Motor neuron (in vitro differentiated cells): ENCODE results near the gene MAFG. TPM values are rescaled to one million over a fixed set of nuclear protein-coding genes. Genes with fewer than 3 reads are reported as not detected.

Experiments used
- ATAC-seq, 8 experiments: fragments of 200-7000 bp; cut with Tn5 transposase; replicated peaks in 6 of 8; 2 replicates each; pipeline ENCODE4 v1.8.0; 2021; ENCODE audit warnings: mild to moderate bottlenecking in 8 of 8, moderate library complexity in 8 of 8
- H3K27ac ChIP-seq, 2 donors: fragments of 250-450 bp; sonication (Bioruptor Pico); 2 replicates each; pipeline ENCODE4 v1.9.0; 2021; ENCODE audit warnings: antibody characterized with exemption in 2 of 2, mild to moderate bottlenecking in 2 of 2, moderate library complexity in 1 of 2
- H3K4me1 ChIP-seq, 2 donors: fragments of 250-450 bp; sonication (Bioruptor Pico); replicated peaks in 1 of 2; 2 replicates each; pipeline ENCODE4 v1.6.1; 2021; ENCODE audit warnings: antibody characterized with exemption in 2 of 2, mild to moderate bottlenecking in 2 of 2, moderate library complexity in 1 of 2
- H3K4me3 ChIP-seq, 5 donors: fragments of 250-450 bp; sonication (Bioruptor Pico); 2 replicates each; pipeline ENCODE4 v1.9.0; 2021; ENCODE audit warnings: antibody characterized with exemption in 5 of 5, mild to moderate bottlenecking in 5 of 5, moderate library complexity in 4 of 5
- WGBS, 10 experiments: fragments of 450-650 bp; shearing (Covaris generic); methylation state at CpG; one replicate each; pipeline ENCODE4 v1.0.0; 2022; 5-methylcytosine and 5-hydroxymethylcytosine counted together
- in situ Hi-C, 9 experiments: fragments of 400-800 bp; cut with MboI; loops; one replicate each; pipeline ENCODE4 v1.15.0; 2021; ENCODE audit warnings: low sequenced_read_pairs in 9 of 9, low pct_unique_long_range_greater_than_20kb in 2 of 9; ENCODE audit not compliant: unreplicated experiment in 9 of 9
- total RNA-seq, 8 experiments: library from RNA; unstranded; fragments of 300-600 nt; gene quantifications; 2 replicates each; pipeline versions ENCODE4 v1.2.3 to v1.2.4, GENCODE V29; 2022

Gene MAFG
- total RNA-seq = 10 to 100 TPM in 5 of 8 experiments, 1 to 10 TPM in 3; 6.6 to 23.9 (median 15.4) TPM

GRCh38 chr17:81927653-81928543 lies at the start of gene MAFG:
TSS of gene MAFG (minus strand) at chr17:81927735. CDS start at chr17:81923185, 4,550 bp downstream.
- peak; percentile 37 to 74 (median 62) for ATAC-seq
- 0 to 8% (median 0%) methylated on average over 1 to 12 of the region's 98 CpGs; no CpG with 5 or more reads in 5 of the 10 experiments for WGBS, 10 experiments
- Histone ChIP-seq H3K4me1 (peaks cover 37% of the 10 kb centered on the region in 2 donors), H3K27ac (peak within 1 kb of the TSS; percentile 56 to 92), H3K4me3 (peak within 1 kb of the TSS; percentile 45 to 94 (median 63))
- in situ Hi-C loops = no loop called here

- ATAC-seq = peak in 6 of 8 experiments; percentile 3 to 13 (median 10)
- Histone ChIP-seq H3K4me1 (peaks cover 6 to 8% of the 10 kb centered on the region in 2 donors), H3K4me3 (peak overlapping the region; percentile 75 to 96 (median 93)), H3K27ac (peak overlapping the region; percentile 99)
- 0 to 90% (median 28%) methylated on average over 1 to 12 of the region's 30 CpGs; no CpG with 5 or more reads in 4 of the 10 experiments for WGBS, 10 experiments
- in situ Hi-C loops = no loop called here
Observed at GRCh38 chr17:81976332-81977210, 49.0 kb upstream of the MAFG start.

- Histone ChIP-seq H3K27ac (no peak overlapping the region), H3K4me3 (no peak overlapping the region), H3K4me1 (peaks cover 1 to 6% of the 10 kb centered on the region in 2 donors)
- ATAC-seq = no peak
- in situ Hi-C loops = no loop called here
Observed at GRCh38 chr17:81973432-81973831, 45.9 kb upstream of the MAFG start.

GRCh38 chr17:81968850-81969812 lies 41.6 kb upstream of the MAFG start:
- 60 to 100% (median 93%) methylated on average over 1 to 7 of the region's 12 CpGs; no CpG with 5 or more reads in 1 of the 10 experiments for WGBS, 10 experiments
- peaks cover 24 to 26% of the 10 kb centered on the region in 2 donors for H3K4me1 ChIP-seq
- in situ Hi-C loops = no loop called here

GRCh38 chr17:81968396-81968745 lies 40.8 kb upstream of the MAFG start:
- no peak overlapping the region for H3K27ac ChIP-seq
- in situ Hi-C loops = no loop called here
- H3K4me3 ChIP-seq = peak overlapping the region in 1 of 5 donors; percentile 2
- peaks cover 24 to 26% of the 10 kb centered on the region in 2 donors for H3K4me1 ChIP-seq
- WGBS, 10 experiments = 48 to 86% (median 69%) methylated on average over 2 to 5 of the region's 7 CpGs; no CpG with 5 or more reads in 1 of the 10 experiments
- ATAC-seq = no peak

More at GRCh38 chr17:81968850-81969812, 41.6 kb upstream of the MAFG start:
- Histone ChIP-seq H3K27ac (no peak overlapping the region), H3K4me3 (no peak overlapping the region)
- no peak for ATAC-seq

- Histone ChIP-seq H3K4me1 (peaks cover 24 to 26% of the 10 kb centered on the region in 2 donors), H3K27ac (peak overlapping the region in 1 of 2 donors; percentile 2), H3K4me3 (peak overlapping the region in 1 of 5 donors; percentile 2)
- in situ Hi-C loops = no loop called here
- peak; percentile 74 to 90 (median 83) for ATAC-seq
- 22 to 80% (median 31%) methylated on average over 1 to 8 of the region's 36 CpGs; no CpG with 5 or more reads in 6 of the 10 experiments for WGBS, 10 experiments
Observed at GRCh38 chr17:81967533-81968395, 40.2 kb upstream of the MAFG start.

- peak in 4 of 8 experiments; percentile 1 to 9 (median 6) for ATAC-seq
- WGBS, 10 experiments = 67 to 90% methylated on average over 2 to 3 of the region's 5 CpGs; no CpG with 5 or more reads in 8 of the 10 experiments
- Histone ChIP-seq H3K4me1 (peaks cover 24 to 26% of the 10 kb centered on the region in 2 donors), H3K27ac (peak overlapping the region in 1 of 2 donors; percentile 4), H3K4me3 (no peak overlapping the region)
- in situ Hi-C loops = no loop called here
Observed at GRCh38 chr17:81967244-81967532, 39.7 kb upstream of the MAFG start.

GRCh38 chr17:81966343-81967243 lies 39.1 kb upstream of the MAFG start:
- Histone ChIP-seq H3K4me1 (peaks cover 26% of the 10 kb centered on the region in 2 donors), H3K27ac (peak overlapping the region in 1 of 2 donors; percentile 4), H3K4me3 (no peak overlapping the region)
- ATAC-seq = peak; percentile 7 to 67 (median 60)
- 51 to 72% (median 67%) methylated on average over 2 to 7 of the region's 41 CpGs; no CpG with 5 or more reads in 6 of the 10 experiments for WGBS, 10 experiments
- in situ Hi-C loops = no loop called here

- H3K4me1 ChIP-seq = peaks cover 26 to 33% of the 10 kb centered on the region in 2 donors
- no peak for ATAC-seq
- H3K4me3 ChIP-seq = no peak overlapping the region
- WGBS, 10 experiments = 10 to 88% (median 38%) methylated on average over 2 to 7 of the region's 22 CpGs; no CpG with 5 or more reads in 3 of the 10 experiments
- no peak overlapping the region for H3K27ac ChIP-seq
- in situ Hi-C loops = no loop called here
Observed at GRCh38 chr17:81964081-81964849, 36.7 kb upstream of the MAFG start.
